Endothelial cell of umbilical vein (primary cell): ENCODE data around the gene KMT5C. TPM values are rescaled to one million over a fixed set of nuclear protein-coding genes. Genes with fewer than 3 reads are reported as not detected.

Source experiments
- BruUV-seq: library from RNA; stranded (reverse); fragments of 400-500 nt; replicated peaks from 2 replicates; lab custom pipeline; 2021; lab: Mats Ljungman, UMichigan
- CTCF ChIA-PET: fragments of 300-600, 350-600 bp; sonication (Branson Sonifier 250); formaldehyde crosslinking; loops from one replicate; lab custom pipeline; 2021; ENCODE audit warnings: antibody characterized with exemption, inconsistent platforms; lab: Charles Lee
- POLR2A ChIA-PET: fragments of 300-600, 350-600 bp; sonication (Branson Sonifier 250); formaldehyde crosslinking; loops from one replicate; lab custom pipeline; 2021; ENCODE audit warnings: antibody characterized with exemption, inconsistent platforms; lab: Charles Lee
- DNase-seq: peaks from one replicate; pipeline ENCODE4 v3.0.0-alpha.2; 2011; ENCODE audit warnings: low read depth, low spot score
- FAIRE-seq: peaks from 2 replicates; lab custom pipeline; 2011; peaks lifted over from hg19 to GRCh38; lab: Jason Lieb, UNC
- H2AFZ ChIP-seq: 2 replicates; pipeline ENCODE4 v1.6.0; 2012; ENCODE audit warnings: low read depth, low read length, control low read depth, inconsistent platforms
- H3K27ac ChIP-seq: 2 replicates; pipeline ENCODE4 v1.5.1; 2011; ENCODE audit warnings: low read depth, mild to moderate bottlenecking, control low read depth, low read length, moderate library complexity; ENCODE audit not compliant: insufficient read depth
- H3K27me3 ChIP-seq, 2 experiments: 2 replicates each; pipeline versions ENCODE4 v1.6.0 to v1.6.1; 2011; ENCODE audit warnings: low read length in 2 of 2, mixed read lengths in 1 of 2; ENCODE audit not compliant: control insufficient read depth in 2 of 2, insufficient read depth in 2 of 2
- H3K36me3 ChIP-seq, 2 experiments: 2 replicates in 1 of 2; 3 replicates in 1 of 2; pipeline ENCODE4 v1.5.1; 2011; ENCODE audit warnings: low read length in 2 of 2, mild to moderate bottlenecking in 1 of 2, moderate library complexity in 1 of 2; ENCODE audit not compliant: control insufficient read depth in 2 of 2, insufficient read depth in 2 of 2; ENCODE audit errors: extremely low read depth in 1 of 2
- H3K4me1 ChIP-seq: 3 replicates; pipeline ENCODE4 v1.5.1; 2011; ENCODE audit warnings: mild to moderate bottlenecking, low read length; ENCODE audit not compliant: control insufficient read depth, insufficient read depth; ENCODE audit errors: extremely low read depth
- H3K4me2 ChIP-seq: 2 replicates; pipeline ENCODE4 v1.6.1; 2011; ENCODE audit warnings: low read length, control low read depth, mixed read lengths; ENCODE audit not compliant: insufficient read depth
- H3K4me3 ChIP-seq, 3 experiments: fragments of 200-600 bp in 1 of 3; sonication (generic), shearing (Covaris generic) in 1 of 3; replicated peaks in 1 of 3; 2 replicates each; pipeline ENCODE4 v1.5.1; 2011 to 2016; ENCODE audit warnings: control low read depth in 3 of 3, low read length in 3 of 3, mild to moderate bottlenecking in 2 of 3, inconsistent platforms in 1 of 3, low read depth in 1 of 3, moderate library complexity in 1 of 3; ENCODE audit not compliant: insufficient read depth in 1 of 3
- H3K79me2 ChIP-seq: 2 replicates; pipeline ENCODE4 v1.6.0; 2012; ENCODE audit warnings: low read length, inconsistent platforms; ENCODE audit not compliant: control insufficient read depth, insufficient read depth
- H3K9ac ChIP-seq: replicated peaks from 2 replicates; pipeline ENCODE3; 2011; ENCODE audit warnings: low read length, control low read depth; ENCODE audit not compliant: insufficient read depth; ENCODE audit errors: extremely low read depth
- H3K9me1 ChIP-seq: replicated peaks from 3 replicates; pipeline ENCODE4 v1.6.0; 2011; ENCODE audit warnings: mild to moderate bottlenecking, low read length; ENCODE audit not compliant: control insufficient read depth, insufficient read depth; ENCODE audit errors: extremely low read depth
- H3K9me3 ChIP-seq: replicated peaks from 2 replicates; pipeline ENCODE4 v1.5.1; 2012; ENCODE audit warnings: low read length, inconsistent platforms; ENCODE audit not compliant: control insufficient read depth, insufficient read depth
- H4K20me1 ChIP-seq: replicated peaks from 2 replicates; pipeline ENCODE3; 2011; ENCODE audit warnings: mild to moderate bottlenecking, low read length; ENCODE audit not compliant: control insufficient read depth, insufficient read depth; ENCODE audit errors: extremely low read depth
- CTCF ChIP-seq, 2 donors: IDR thresholded peaks; 1 replicate in 1 of 2; 2 replicates in 1 of 2; pipeline ENCODE4 v1.5.1; 2011; ENCODE audit warnings: low read length in 2 of 2, mild to moderate bottlenecking in 2 of 2, moderate library complexity in 2 of 2, control low read depth in 1 of 2, inconsistent platforms in 1 of 2, low read depth in 1 of 2; ENCODE audit not compliant: insufficient read depth in 1 of 2; ENCODE audit errors: extremely low read depth in 1 of 2
- FOS ChIP-seq: IDR thresholded peaks from 2 replicates; pipeline ENCODE4 v1.6.1; 2011; ENCODE audit warnings: mild to moderate bottlenecking, low read length, moderate library complexity, borderline replicate concordance; ENCODE audit not compliant: insufficient read depth
- JUN ChIP-seq: IDR thresholded peaks from 2 replicates; pipeline ENCODE4 v1.6.1; 2011; ENCODE audit warnings: borderline replicate concordance, low read depth; ENCODE audit not compliant: insufficient read length, insufficient read depth
- MAX ChIP-seq: IDR thresholded peaks from 2 replicates; pipeline ENCODE4 v1.6.1; 2011; ENCODE audit not compliant: insufficient read depth, insufficient read length
- POLR2A ChIP-seq: IDR thresholded peaks from 2 replicates; pipeline ENCODE4 v1.6.1; 2012; ENCODE audit warnings: low read depth, mild to moderate bottlenecking, control low read depth, low read length
- POLR2AphosphoS5 ChIP-seq: IDR thresholded peaks from 2 replicates; pipeline ENCODE4 v1.6.1; 2012; ENCODE audit warnings: low read depth, mild to moderate bottlenecking, control low read depth, low read length, moderate library complexity; ENCODE audit not compliant: insufficient read depth
- dilution Hi-C: fragments of 300-500 bp; cut with MboI; formaldehyde crosslinking; loops from one replicate; pipeline ENCODE4 v1.15.0; 2019; ENCODE audit warnings: low sequenced_read_pairs; ENCODE audit not compliant: extremely low pct_ligation_motif_present
- intact Hi-C: fragments of 100-400 bp; cut with micrococcal nuclease; formaldehyde crosslinking; loops from one replicate; pipeline ENCODE4 v1.10.0; 2022
- polyA plus RNA-seq, 4 experiments: library from polyadenylated mRNA; depleted of rRNA in 3 of 4; stranded (reverse) in 3 of 4; unstranded in 1 of 4; fragments of >200 nt; gene quantifications; 2 replicates each; pipeline versions ENCODE4 v1.2.1 to v1.2.3, GENCODE V29; 2011 to 2012; ENCODE audit warnings: missing spikeins in 1 of 4
- total RNA-seq: library from RNA; stranded (reverse); gene quantifications from 2 replicates; pipeline ENCODE4 v1.2.3, GENCODE V29; 2021

The KMT5C gene
- total and polyA plus RNA-seq, 2 donors (not counting 3 experiments of a cell fraction or from before 2014, with no cell fraction given) = 7.2 to 13.5 TPM

GRCh38 chr19:55309448-55309847, 30.2 kb upstream of the KMT5C start:
- Histone ChIP-seq H3K36me3 (no peaks in the 10 kb centered on the region), H3K79me2 (no peaks in the 10 kb centered on the region), H3K9ac (no peak overlapping the region), H3K9me1 (no peaks in the 10 kb centered on the region), H2AFZ (no peak overlapping the region), H3K27ac (no peak overlapping the region), H4K20me1 (no peaks in the 10 kb centered on the region), H3K9me3 (no peaks in the 10 kb centered on the region), H3K4me2 (no peak overlapping the region), H3K27me3 (no peaks in the 10 kb centered on the region), H3K4me3 (no peak overlapping the region), H3K4me1 (no peaks in the 10 kb centered on the region)
- dilution Hi-C loops (no loop called here), intact Hi-C loops (no loop called here)
- no TSS peak for BruUV-seq
- TF ChIP-seq CTCF (IDR thresholded peaks at IDR 0.05; ENCODE audit: extremely low read depth in 1 of 2, insufficient read depth in 1 of 2, low read depth in 1 of 2, low read length in 2 of 2) (no peak), POLR2A (no peak), POLR2AphosphoS5 (no peak), FOS (no peak), MAX (no peak), JUN (no peak)
- FAIRE-seq = no peak
- ChIA-PET POLR2A (interaction anchor here (0.9 kb wide), 1 partner anchor 98 kb away, joined by 3 read pairs; the partner anchor contains the start of gene UBE2S), CTCF (interaction anchor here (1.5 kb wide), 1 partner anchor 18 kb away, joined by 4 read pairs; no protein-coding TSS in a partner anchor)
- no peak for DNase-seq
